ENCODE results near the gene RPL6. TPM values are rescaled to one million over a fixed set of nuclear protein-coding genes. Genes with fewer than 3 reads are reported as not detected.

Gene RPL6
- total and polyA plus RNA-seq, 9 of the 15 experiments (the other 6 are each of a cell fraction or from before 2014, with no cell fraction given) = 1,519 to 3,103 (median 2,396) TPM

DNA sequence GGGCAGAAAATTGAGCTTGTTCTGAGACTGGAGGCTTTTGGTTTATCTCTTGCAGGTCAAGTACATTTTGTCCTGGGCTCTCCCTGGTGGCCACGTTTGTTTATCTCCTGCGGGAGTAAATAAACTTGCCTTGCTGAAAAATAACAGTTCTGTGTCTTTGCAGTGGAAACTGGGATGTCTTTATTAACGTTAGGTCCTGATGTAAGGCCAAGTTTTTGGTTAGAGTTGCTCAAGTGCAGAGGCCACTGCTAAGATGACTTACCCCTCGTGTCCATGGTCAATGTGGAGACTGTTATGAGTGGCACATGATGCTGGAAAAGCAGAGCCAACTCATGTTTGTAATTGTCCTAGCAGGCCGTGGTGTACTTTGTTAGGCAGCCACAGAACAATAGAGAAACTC, 13.1 kb upstream of the RPL6 start (continued):
- TF ChIP-seq JUNB (CRISPR knock-in tag; conservative IDR thresholded peaks at IDR 0.05) (no peak), E2F3 (CRISPR knock-in tag; IDR thresholded peaks at IDR 0.05) (no peak), ATF1 (CRISPR knock-in tag; IDR thresholded peaks at IDR 0.05) (no peak), ATF1 (tag; IDR thresholded peaks at IDR 0.05) (no peak), ZBTB7A (IDR thresholded peaks at IDR 0.05; ENCODE audit: borderline replicate concordance, control insufficient read depth, low read depth, low read length) (no peak), ZNF175 (CRISPR knock-in tag; IDR thresholded peaks at IDR 0.05; ENCODE audit: low read depth) (no peak), CREB1 (IDR thresholded peaks at IDR 0.05) (no peak), CREB1 (CRISPR knock-in tag; IDR thresholded peaks at IDR 0.05) (no peak), CREM (IDR thresholded peaks at IDR 0.05; ENCODE audit: low read depth) (no peak), SIN3A (IDR thresholded peaks at IDR 0.05; ENCODE audit: borderline replicate concordance in 2 of 2, control insufficient read depth in 1 of 2, low read depth in 2 of 2, low read length in 2 of 2) (no peak), COPS2 (conservative IDR thresholded peaks at IDR 0.05) (no peak), TRIM28 (IDR thresholded peaks at IDR 0.05) (no peak)
- TF ChIP-seq, protein P1, sequence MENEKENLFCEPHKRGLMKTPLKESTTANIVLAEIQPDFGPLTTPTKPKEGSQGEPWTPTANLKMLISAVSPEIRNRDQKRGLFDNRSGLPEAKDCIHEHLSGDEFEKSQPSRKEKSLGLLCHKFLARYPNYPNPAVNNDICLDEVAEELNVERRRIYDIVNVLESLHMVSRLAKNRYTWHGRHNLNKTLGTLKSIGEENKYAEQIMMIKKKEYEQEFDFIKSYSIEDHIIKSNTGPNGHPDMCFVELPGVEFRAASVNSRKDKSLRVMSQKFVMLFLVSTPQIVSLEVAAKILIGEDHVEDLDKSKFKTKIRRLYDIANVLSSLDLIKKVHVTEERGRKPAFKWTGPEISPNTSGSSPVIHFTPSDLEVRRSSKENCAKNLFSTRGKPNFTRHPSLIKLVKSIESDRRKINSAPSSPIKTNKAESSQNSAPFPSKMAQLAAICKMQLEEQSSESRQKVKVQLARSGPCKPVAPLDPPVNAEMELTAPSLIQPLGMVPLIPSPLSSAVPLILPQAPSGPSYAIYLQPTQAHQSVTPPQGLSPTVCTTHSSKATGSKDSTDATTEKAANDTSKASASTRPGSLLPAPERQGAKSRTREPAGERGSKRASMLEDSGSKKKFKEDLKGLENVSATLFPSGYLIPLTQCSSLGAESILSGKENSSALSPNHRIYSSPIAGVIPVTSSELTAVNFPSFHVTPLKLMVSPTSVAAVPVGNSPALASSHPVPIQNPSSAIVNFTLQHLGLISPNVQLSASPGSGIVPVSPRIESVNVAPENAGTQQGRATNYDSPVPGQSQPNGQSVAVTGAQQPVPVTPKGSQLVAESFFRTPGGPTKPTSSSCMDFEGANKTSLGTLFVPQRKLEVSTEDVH (IDR thresholded peaks at IDR 0.05; ENCODE audit: low read depth, partially characterized antibody) = no peak
- TF ChIP-seq, protein P2, sequence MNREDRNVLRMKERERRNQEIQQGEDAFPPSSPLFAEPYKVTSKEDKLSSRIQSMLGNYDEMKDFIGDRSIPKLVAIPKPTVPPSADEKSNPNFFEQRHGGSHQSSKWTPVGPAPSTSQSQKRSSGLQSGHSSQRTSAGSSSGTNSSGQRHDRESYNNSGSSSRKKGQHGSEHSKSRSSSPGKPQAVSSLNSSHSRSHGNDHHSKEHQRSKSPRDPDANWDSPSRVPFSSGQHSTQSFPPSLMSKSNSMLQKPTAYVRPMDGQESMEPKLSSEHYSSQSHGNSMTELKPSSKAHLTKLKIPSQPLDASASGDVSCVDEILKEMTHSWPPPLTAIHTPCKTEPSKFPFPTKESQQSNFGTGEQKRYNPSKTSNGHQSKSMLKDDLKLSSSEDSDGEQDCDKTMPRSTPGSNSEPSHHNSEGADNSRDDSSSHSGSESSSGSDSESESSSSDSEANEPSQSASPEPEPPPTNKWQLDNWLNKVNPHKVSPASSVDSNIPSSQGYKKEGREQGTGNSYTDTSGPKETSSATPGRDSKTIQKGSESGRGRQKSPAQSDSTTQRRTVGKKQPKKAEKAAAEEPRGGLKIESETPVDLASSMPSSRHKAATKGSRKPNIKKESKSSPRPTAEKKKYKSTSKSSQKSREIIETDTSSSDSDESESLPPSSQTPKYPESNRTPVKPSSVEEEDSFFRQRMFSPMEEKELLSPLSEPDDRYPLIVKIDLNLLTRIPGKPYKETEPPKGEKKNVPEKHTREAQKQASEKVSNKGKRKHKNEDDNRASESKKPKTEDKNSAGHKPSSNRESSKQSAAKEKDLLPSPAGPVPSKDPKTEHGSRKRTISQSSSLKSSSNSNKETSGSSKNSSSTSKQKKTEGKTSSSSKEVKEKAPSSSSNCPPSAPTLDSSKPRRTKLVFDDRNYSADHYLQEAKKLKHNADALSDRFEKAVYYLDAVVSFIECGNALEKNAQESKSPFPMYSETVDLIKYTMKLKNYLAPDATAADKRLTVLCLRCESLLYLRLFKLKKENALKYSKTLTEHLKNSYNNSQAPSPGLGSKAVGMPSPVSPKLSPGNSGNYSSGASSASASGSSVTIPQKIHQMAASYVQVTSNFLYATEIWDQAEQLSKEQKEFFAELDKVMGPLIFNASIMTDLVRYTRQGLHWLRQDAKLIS (CRISPR knock-in tag; IDR thresholded peaks at IDR 0.05) = no peak
- TF ChIP-seq, protein P3, sequence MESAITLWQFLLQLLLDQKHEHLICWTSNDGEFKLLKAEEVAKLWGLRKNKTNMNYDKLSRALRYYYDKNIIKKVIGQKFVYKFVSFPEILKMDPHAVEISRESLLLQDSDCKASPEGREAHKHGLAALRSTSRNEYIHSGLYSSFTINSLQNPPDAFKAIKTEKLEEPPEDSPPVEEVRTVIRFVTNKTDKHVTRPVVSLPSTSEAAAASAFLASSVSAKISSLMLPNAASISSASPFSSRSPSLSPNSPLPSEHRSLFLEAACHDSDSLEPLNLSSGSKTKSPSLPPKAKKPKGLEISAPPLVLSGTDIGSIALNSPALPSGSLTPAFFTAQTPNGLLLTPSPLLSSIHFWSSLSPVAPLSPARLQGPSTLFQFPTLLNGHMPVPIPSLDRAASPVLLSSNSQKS (CRISPR knock-in tag; IDR thresholded peaks at IDR 0.05) = no peak
- TF ChIP-seq, protein P4, sequence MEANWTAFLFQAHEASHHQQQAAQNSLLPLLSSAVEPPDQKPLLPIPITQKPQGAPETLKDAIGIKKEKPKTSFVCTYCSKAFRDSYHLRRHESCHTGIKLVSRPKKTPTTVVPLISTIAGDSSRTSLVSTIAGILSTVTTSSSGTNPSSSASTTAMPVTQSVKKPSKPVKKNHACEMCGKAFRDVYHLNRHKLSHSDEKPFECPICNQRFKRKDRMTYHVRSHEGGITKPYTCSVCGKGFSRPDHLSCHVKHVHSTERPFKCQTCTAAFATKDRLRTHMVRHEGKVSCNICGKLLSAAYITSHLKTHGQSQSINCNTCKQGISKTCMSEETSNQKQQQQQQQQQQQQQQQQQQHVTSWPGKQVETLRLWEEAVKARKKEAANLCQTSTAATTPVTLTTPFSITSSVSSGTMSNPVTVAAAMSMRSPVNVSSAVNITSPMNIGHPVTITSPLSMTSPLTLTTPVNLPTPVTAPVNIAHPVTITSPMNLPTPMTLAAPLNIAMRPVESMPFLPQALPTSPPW (CRISPR knock-in tag; IDR thresholded peaks at IDR 0.05) = no peak

Data from K562 (cell line).